ENCODE measurements around the gene ZNF423.

- TF ChIP-seq GTF2F1 (IDR thresholded peaks at IDR 0.05; ENCODE audit: low read depth, low read length), result no peak
- no peak for TF ChIP-seq CTCF (IDR thresholded peaks at IDR 0.05 in 2 of 3, conservative IDR thresholded peaks at IDR 0.05 in 1 of 3; ENCODE audit: insufficient read depth in 2 of 3, low read depth in 1 of 3, low read length in 3 of 3)
- TF ChIP-seq AFF4 (CRISPR knock-in tag; IDR thresholded peaks at IDR 0.05), result no peak
- no peak for TF ChIP-seq GABPB1 (CRISPR knock-in tag; IDR thresholded peaks at IDR 0.05)
- TF ChIP-seq NR4A1 (CRISPR knock-in tag; IDR thresholded peaks at IDR 0.05), result no peak
- no peak for TF ChIP-seq NR4A1 (tag; IDR thresholded peaks at IDR 0.05)
- no peak for TF ChIP-seq ZBED1 (IDR thresholded peaks at IDR 0.05)
- TF ChIP-seq RAD21 (CRISPR knock-in tag; conservative IDR thresholded peaks at IDR 0.05 in 1 of 2, IDR thresholded peaks at IDR 0.05 in 1 of 2), result no peak
- TF ChIP-seq POLR3G (IDR thresholded peaks at IDR 0.05; ENCODE audit: extremely low read depth, insufficient read length, insufficient replicate concordance), result no peak
- TF ChIP-seq ESRRA (IDR thresholded peaks at IDR 0.05; ENCODE audit: borderline replicate concordance, low read depth), result no peak
- no peak for TF ChIP-seq PHF8 (IDR thresholded peaks at IDR 0.05; ENCODE audit: borderline replicate concordance, low read length)
These were observed 165.1 kb downstream of the ZNF423 start for GRCh38 chr16:49690778-49691177.
